Calu3 (cell line): ENCODE measurements around the gene ZBTB6. TPM values are rescaled to one million over a fixed set of nuclear protein-coding genes. Genes with fewer than 3 reads are reported as not detected.

ENCODE experiments used
- BruUV-seq: library from RNA; stranded (reverse); fragments of 400-500 nt; replicated peaks from 2 replicates; lab custom pipeline; 2021; lab: Mats Ljungman, UMichigan
- CTCF ChIA-PET: fragments of 300-600 bp; sonication (Branson Sonifier 250); formaldehyde crosslinking; loops from one replicate; lab custom pipeline; 2022; ENCODE audit warnings: antibody characterized with exemption; lab: Charles Lee
- DNase-seq: peaks from one replicate; pipeline ENCODE4 v3.0.0; 2022
- H3K27ac Mint-ChIP-seq: one replicate; pipeline ENCODE4 v1.8.0; 2022; ENCODE audit warnings: mixed read lengths; ENCODE audit not compliant: unreplicated experiment
- H3K27me3 Mint-ChIP-seq: one replicate; pipeline ENCODE4 v1.8.0; 2022; ENCODE audit warnings: mixed read lengths; ENCODE audit not compliant: unreplicated experiment
- H3K36me3 Mint-ChIP-seq: one replicate; pipeline ENCODE4 v1.8.0; 2022; ENCODE audit warnings: mild to moderate bottlenecking, moderate library complexity, mixed read lengths; ENCODE audit not compliant: insufficient read depth, unreplicated experiment
- H3K4me1 Mint-ChIP-seq: one replicate; pipeline ENCODE4 v1.8.0; 2022; ENCODE audit warnings: mild to moderate bottlenecking, low read depth, mixed read lengths; ENCODE audit not compliant: unreplicated experiment
- H3K4me3 Mint-ChIP-seq: one replicate; pipeline ENCODE4 v1.8.0; 2022; ENCODE audit warnings: mild to moderate bottlenecking, low read depth, moderate library complexity, mixed read lengths; ENCODE audit not compliant: unreplicated experiment
- H3K9me3 Mint-ChIP-seq: one replicate; pipeline ENCODE4 v1.8.0; 2022; ENCODE audit warnings: low read depth, mixed read lengths; ENCODE audit not compliant: unreplicated experiment
- CTCF ChIP-seq: fragments of 200-600 bp; IDR thresholded peaks from one replicate; pipeline ENCODE4 v1.8.0; 2022; ENCODE audit warnings: antibody characterized with exemption; ENCODE audit not compliant: unreplicated experiment
- intact Hi-C: fragments of 100-400 bp; cut with micrococcal nuclease; formaldehyde crosslinking; loops from one replicate; pipeline ENCODE4 v1.10.0; 2022; ENCODE audit not compliant: unreplicated experiment
- total RNA-seq: library from RNA; stranded (reverse); gene quantifications from 2 replicates; pipeline ENCODE4 v1.2.3, GENCODE V29; 2022

ZBTB6 gene
- total RNA-seq, 1 experiment from 2014 or later: 6.3 TPM

GRCh38 chr9:122936464-122936863 is 23.3 kb upstream of the ZBTB6 start:
- BruUV-seq: no TSS peak
- H3K4me1 Mint-ChIP-seq: peaks cover 8% of the 10 kb centered on the region
- no peak overlapping the region for H3K27ac Mint-ChIP-seq

DNA sequence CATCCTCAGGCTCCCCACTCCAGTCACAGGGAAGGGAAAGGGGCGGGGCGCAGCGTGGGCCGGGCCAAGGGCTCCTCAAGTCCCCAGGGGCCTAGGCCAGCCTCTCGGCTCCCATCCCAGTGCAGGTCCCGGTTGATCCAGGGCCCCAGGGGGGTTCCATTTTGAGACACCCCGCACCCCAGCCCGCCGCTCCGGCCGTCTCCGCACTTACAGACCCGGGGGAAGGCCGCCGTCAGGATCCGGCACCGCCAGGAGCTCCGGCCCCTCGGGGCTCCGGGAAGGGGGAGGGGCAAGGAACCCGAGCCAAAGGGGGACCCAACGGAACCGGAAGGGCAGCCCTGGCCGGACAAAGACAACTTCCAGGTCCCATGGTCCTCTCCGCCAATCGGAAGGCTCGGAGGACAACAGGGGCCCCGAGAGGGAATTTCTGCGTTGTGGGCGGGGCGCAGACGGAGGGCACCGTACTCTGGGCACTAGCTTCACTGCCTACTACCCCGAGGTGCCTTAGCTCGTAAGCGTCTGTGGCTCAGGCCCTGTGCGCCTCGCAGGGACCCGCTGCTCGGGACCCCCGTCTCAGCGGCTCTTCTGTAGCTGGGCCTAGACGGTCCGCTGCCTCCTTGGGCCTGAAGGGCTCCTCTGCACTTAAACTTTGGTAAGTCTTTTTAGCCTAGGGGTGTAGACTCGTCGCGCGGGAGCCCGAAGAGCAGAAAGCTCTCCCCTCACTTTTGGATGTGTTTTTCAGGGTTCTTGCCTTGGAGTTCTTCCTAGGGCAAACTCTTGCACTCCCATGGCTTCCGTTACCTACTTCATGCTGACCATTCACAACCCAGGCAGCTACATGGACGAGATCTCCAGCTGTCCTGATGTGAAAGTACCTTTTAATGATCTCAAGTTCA is 18.4 kb upstream of the ZBTB6 start, which contains the start of gene ZBTB26:
TSS of gene ZBTB26 (minus strand) at position 287 of the 896 bp plus-strand sequence. CDS start 11,578 bp downstream, outside the sequence.
- peak within 1 kb of the TSS; percentile 92 for H3K27ac Mint-ChIP-seq
- no peaks in the 10 kb centered on the region for H3K27me3 Mint-ChIP-seq
- no peaks in the 10 kb centered on the region for H3K36me3 Mint-ChIP-seq
- CTCF ChIA-PET: interaction anchor here (0.8 to 1.7 kb wide), 4 partner anchors 9 to 60 kb away, joined by 5 to 7 read pairs (median 6); partner anchors contain the start of gene RABGAP1
- no peaks in the 10 kb centered on the region for H3K4me1 Mint-ChIP-seq
- no TSS peak for BruUV-seq
- peak; percentile 90 for DNase-seq
- TF ChIP-seq CTCF: no peak
- no peak within 1 kb of the TSS for H3K4me3 Mint-ChIP-seq
- H3K9me3 Mint-ChIP-seq: no peaks in the 10 kb centered on the region
- intact Hi-C loops: loop anchor here (1.0 kb wide), 1 partner anchor 60 kb away; no protein-coding TSS in a partner anchor

More at GRCh38 chr9:122936464-122936863, 23.3 kb upstream of the ZBTB6 start:
- no peak for DNase-seq
- Mint-ChIP-seq H3K27me3 (no peaks in the 10 kb centered on the region), H3K4me3 (no peak overlapping the region), H3K36me3 (peaks cover 17% of the 10 kb centered on the region), H3K9me3 (no peaks in the 10 kb centered on the region)
- no peak for TF ChIP-seq CTCF
- intact Hi-C loops: no loop called here
- CTCF ChIA-PET: no interaction called here

DNA sequence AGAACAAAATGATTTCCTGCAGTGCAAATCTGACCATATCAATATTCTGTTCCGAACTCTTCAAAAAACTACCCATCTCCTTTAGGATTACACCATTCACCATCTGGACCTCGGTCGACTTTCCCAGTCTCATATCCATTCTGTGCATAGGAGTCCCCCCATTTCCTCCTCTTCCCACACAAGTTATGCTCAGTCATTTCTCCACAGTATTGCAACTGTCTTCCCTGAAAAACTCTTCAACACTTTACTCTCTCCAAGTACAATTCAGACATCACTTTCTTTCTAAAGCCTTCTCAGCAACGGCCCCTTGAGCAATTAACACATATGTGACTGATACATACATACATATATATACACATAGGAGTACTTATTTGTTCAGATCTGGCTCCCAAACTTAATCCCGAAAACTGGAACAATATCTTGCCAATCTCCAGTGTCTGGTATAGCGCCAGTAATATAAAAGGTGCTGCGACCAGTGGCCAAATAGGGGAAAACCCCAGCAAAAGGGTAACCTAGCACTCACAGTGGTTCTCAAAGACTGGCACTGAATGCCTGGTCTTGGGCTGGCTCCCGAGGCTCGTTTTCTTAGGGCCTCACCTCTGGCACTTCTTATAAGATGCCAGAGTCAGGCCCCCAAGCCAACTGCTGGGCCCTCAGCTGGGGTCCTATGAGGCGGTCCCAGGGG is 17.6 kb upstream of the ZBTB6 start:
- H3K36me3 Mint-ChIP-seq: no peaks in the 10 kb centered on the region
- no peaks in the 10 kb centered on the region for H3K27me3 Mint-ChIP-seq
- no peak for TF ChIP-seq CTCF
- CTCF ChIA-PET: interaction anchor here (1.0 kb wide), 1 partner anchor 10 kb away, joined by 7 read pairs; the partner anchor contains the start of gene RABGAP1
- BruUV-seq: TSS peak; percentile 61
- H3K4me1 Mint-ChIP-seq: no peaks in the 10 kb centered on the region
- no peak for DNase-seq
- H3K27ac Mint-ChIP-seq: no peak overlapping the region
- intact Hi-C loops: loop anchor here (1.0 kb wide), 1 partner anchor 61 kb away; no protein-coding TSS in a partner anchor
- no peak overlapping the region for H3K4me3 Mint-ChIP-seq
- no peaks in the 10 kb centered on the region for H3K9me3 Mint-ChIP-seq

DNA sequence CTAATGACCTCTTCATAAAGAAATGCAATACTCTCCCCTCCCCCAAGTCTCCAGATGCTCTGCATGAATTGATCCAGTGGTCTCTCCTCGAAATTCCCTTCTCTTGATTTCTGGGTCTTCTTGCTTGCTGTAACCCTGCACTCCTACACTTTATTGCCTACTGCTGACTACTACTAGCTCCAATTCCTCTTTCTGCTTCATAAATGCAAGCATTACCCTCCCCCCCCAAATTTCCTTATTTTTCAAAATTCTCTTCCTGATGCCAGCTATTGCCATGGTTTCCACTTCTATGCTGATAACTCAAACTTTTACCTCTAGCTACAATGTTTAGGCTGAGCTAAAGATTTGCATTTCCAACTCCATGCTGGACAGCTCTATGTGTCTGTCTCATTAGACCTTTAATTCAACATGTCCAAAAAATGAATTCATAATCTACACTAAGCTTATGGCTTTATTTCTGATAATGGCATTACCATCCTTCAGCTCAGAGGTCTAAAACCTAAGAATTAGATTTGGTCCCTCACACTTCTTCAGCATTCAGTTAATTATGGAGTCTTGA is 16.8 kb upstream of the ZBTB6 start:
- Mint-ChIP-seq H3K36me3 (no peaks in the 10 kb centered on the region), H3K27ac (no peak overlapping the region), H3K9me3 (no peaks in the 10 kb centered on the region), H3K27me3 (no peaks in the 10 kb centered on the region), H3K4me3 (no peak overlapping the region), H3K4me1 (no peaks in the 10 kb centered on the region)
- no peak for TF ChIP-seq CTCF
- CTCF ChIA-PET: interaction anchor here (0.5 kb wide), 1 partner anchor 13 kb away, joined by 5 read pairs; no protein-coding TSS in a partner anchor
- no TSS peak for BruUV-seq
- no peak for DNase-seq
- intact Hi-C loops: no loop called here
